NK-92 (cell line): Measurements from ENCODE around the gene SLAIN2.

Source experiments
- DNase-seq: peaks from one replicate; lab custom pipeline; 2025; ENCODE audit not compliant: unreplicated experiment; lab: John Stamatoyannopoulos, UW

The SLAIN2 gene

DNA sequence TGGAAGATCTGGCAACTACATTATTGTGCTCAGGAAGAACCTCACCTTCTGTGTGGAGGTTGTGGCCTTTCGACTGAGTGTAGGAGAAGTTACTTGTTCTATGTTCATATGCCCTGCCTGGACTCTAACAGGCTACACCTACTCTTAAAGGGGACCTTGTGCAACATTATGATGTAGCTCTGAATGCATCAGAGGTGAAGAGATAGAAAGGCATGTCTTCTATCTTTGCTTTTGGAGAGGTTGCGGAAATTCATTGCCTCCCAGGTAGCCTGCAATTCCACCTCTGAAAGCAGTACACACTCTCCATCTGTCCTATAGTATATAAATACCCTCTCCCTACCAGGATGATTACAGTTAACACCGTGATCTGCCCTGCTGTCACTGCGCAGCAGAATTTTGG lies 7.1 kb upstream of the SLAIN2 start:
- no peak for DNase-seq

DNA sequence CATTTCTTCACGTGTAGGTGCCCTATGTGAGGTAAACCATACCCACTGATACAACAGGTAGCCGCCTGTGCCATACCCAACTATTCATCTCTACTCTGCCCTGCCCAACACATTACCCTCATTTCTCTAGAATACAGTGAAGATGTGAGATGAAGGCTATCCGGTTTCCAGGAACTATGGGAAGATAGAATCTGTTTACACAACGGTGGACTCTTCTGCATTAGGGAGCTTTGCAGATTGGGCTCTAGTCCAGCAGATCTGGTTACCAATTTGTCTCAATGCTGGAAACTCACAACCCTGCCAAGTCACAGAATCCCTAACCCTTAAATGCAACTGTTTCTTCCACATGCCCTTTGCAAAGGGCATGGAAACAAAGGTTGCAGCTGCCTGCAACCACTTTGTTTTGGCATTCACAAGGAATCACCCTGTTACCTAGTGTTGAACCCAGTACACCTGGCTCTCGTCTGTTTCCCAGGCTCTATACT lies 6.4 kb upstream of the SLAIN2 start:
- DNase-seq: no peak

DNA sequence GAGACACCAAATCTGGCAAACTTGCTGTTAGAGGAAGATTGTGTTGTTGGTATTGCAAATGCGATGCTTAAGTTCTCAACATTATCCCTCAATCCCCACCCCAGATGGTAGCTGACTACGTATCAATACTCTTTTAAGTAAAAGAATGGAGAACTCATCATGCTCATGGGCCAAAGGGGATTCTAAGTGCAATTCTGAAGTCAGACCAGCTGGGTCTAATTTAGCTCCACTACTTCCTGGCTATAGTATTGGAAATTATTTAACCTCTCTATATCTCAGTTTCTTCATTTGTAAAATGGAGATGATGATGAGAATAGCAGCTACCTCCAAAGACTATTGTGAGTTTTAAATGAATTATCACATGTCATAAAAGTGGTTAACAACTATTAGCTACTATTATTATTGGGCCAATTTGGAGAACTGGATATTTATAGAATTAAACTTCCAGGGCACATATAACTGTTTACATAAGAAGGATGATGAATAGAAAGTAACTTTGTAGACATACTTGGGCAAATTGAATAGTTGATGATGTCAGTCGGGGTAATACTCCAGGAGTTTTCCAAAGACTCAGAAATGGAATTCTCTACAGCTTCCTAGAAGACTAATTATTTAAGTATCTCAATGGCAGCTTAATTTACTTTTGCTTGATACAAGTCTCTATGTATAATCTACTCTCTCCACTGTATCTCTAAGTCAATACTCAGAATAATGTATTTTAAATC lies 5.0 kb upstream of the SLAIN2 start:
- DNase-seq: no peak

DNA sequence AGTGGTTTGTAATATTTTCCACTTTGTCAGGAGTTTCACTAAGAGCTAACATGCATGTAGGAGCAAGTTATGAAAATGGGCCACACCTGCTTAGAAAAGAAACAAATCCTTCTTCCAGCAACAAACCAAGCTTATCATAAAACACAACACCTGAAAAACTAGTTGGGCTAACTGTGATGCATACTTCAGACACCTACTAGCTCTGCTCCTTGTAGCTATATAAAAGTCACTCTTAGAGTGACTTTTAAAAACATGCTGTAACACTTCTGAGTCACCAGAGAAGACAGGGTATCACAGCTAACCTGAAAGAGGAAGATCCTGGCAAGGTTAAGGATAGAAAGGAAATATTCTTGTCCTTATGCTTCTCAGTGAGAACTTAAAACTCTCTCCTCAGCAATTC lies 3.6 kb upstream of the SLAIN2 start:
- DNase-seq: no peak

- DNase-seq: no peak
Observed at GRCh38 chr4:48339642-48340041, 1.7 kb upstream of the SLAIN2 start.

GRCh38 chr4:48340276-48340964 lies 909 bp upstream of the SLAIN2 start:
- DNase-seq: no peak

DNA sequence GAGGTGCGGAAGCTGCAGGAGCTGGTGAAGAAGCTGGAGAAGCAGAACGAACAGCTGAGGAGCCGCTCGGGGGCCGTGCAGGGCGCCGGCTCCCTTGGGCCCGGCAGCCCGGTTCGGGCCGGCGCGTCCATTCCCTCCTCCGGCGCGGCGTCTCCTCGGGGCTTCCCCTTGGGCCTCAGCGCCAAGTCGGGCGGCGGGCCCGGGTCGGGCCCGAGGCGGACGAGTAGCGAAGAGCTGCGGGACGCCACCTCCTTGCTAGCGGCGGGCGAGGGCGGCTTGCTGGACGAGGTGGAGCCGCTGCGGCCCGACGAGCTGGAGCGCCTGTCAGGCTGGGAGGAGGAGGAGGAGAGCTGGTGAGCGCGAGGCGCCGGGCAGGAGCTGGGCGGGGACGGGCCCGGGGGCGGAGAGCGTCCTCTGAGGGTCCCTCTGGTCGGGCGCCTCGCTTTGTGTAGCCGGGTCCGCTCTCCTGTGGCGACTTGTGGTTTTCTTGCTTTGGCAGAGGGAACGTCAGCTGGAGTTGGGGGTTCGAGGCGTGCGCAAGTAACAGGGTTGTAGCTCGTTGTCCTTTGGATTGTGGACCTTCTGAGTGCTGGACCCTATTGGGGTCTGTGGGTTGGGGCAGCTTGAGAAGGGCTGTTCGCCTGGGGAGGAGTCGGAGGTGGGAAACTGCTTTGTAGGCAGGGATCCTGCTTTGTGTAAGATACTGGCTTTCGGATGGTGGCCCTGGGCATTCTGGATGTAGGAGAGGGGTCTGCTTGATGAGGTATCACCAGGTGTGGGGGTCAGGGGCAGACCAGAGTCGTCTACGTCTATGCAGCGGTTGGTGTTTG lies 662 bp downstream of the SLAIN2 start:
- DNase-seq: no peak

GRCh38 chr4:48342606-48342880 lies 1.2 kb downstream of the SLAIN2 start:
- no peak for DNase-seq

GRCh38 chr4:48343035-48343434 lies 1.7 kb downstream of the SLAIN2 start:
- DNase-seq: no peak

GRCh38 chr4:48343551-48343950 lies 2.2 kb downstream of the SLAIN2 start:
- DNase-seq: no peak

GRCh38 chr4:48345542-48345941 lies 4.2 kb downstream of the SLAIN2 start:
- no peak for DNase-seq

DNA sequence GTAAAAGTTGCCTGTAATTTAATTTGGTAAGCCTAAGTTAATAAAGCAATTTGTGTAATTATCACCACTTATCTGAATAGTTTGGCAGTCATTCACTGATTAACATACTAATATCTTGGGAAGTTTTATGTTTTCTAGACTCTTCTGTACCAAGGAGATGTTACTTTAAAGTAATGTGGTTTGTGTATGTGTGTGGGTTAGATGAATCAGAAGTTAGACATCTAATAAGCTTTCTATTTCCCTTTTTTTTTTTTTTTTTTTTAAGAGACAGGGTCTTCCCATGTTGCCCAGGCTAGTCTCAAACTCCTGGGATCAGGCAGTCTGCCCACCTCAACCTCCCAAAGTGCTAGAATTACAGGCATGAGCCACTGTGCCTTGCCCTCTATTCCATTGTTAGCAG lies 5.3 kb downstream of the SLAIN2 start:
- DNase-seq: no peak

DNA sequence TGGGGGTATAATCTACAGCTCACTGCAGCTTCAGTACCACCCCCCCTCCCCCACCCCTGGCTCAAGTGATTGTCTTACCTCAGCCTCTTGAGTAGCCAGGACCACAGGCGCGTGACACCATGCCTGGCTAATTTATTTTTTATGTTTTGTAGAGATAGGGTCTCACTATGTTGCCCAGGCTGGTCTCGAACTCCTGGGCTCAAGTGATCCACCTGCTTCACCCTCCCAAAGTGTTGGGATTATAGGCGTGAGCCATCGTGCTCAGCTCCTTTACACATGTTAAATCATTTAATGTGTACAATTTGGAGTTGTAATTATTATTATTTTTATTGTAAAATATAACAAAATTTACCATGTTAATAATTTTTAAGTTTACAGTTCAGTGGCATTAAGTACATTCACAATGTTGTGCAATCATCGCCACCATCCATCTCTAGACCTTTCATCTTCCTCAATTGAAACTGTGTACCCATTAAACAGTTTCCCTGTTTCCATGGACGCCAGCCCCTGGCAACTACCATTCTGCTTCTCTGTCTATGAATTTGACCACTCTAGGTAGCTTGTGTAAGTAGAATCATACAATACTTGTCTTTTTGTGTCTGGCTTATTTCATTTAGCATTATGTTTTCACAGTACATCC lies 6.1 kb downstream of the SLAIN2 start:
- DNase-seq: no peak

- no peak for DNase-seq
Observed at GRCh38 chr4:48350871-48351270, 9.5 kb downstream of the SLAIN2 start.

DNA sequence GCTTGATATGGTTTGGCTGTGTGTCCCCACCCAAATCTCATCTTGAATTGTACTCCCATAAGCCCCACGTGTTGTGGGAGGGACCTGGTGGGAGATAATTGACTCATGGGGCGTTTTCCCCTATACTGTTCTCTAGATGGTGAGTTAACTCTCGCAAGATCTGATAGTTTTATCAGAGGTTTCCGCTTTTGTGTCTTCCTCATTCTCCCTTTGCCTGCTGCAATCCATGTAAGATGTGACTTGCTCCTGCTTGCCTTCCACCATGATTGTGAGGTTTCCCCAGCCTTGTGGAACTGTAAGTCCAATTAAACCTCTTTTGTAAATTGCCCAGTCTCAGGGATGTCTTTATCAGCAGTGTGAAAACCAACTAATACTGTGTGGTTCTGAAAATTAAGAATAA lies 11.5 kb downstream of the SLAIN2 start:
- no peak for DNase-seq

DNA sequence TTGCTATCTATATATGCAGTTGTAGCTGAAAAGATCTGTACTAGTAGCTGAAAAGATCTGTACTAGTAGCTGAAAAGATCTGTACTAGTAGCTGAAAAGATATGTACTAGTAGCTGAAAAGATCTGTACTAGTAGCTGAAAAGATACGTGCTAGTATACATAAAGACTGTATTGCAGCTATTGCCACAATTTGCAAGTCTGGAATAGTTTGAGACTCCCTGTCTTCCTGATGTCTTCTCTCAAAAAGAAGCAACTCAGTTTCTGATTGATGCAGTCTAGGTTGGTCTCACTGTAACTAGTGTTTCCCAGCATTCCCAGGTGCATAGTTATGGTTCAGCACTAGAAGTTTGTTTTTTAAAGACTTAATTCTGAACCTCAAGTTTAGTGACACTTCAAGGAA lies 15.0 kb downstream of the SLAIN2 start:
- no peak for DNase-seq

- no peak for DNase-seq
Observed at GRCh38 chr4:48360285-48361011, 19.1 kb downstream of the SLAIN2 start.

DNA sequence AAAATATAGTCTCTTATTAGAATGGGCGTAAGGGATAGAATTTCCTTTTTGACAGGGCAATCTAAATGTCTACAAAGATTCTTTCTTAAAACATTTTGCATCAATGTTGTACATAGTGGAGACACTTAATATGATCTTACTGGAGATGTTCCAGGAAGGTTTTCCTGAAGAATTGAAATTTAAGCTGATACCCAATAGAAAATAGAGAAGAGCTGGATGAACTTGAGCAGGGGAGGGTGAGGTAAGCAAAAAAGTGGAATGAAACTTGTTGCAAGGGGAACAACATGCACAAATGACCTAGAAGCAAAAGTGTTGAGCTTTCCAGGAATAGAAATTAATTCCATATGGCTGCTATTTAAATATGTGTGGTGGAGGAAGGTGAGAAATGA lies 19.7 kb downstream of the SLAIN2 start:
- DNase-seq: no peak

DNA sequence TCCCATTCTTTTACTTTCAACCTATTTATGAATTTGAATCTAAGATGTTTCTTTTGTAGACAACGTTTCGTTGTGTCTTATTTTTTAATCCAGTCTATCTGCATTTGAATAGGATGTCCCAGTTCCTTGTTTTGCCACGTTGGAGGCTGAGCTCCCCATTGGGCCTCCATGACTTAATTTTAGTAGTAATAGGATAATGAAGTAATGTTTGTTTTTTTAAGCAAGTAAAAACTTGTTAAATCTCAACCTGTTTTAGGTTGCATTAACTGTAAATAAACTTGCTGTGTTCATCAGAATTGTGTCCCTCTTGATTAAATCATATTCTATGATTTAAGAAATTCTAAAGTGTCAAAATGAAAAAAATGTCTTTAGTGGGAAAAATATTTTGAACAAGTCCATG lies 25.3 kb downstream of the SLAIN2 start:
- no peak for DNase-seq

DNA sequence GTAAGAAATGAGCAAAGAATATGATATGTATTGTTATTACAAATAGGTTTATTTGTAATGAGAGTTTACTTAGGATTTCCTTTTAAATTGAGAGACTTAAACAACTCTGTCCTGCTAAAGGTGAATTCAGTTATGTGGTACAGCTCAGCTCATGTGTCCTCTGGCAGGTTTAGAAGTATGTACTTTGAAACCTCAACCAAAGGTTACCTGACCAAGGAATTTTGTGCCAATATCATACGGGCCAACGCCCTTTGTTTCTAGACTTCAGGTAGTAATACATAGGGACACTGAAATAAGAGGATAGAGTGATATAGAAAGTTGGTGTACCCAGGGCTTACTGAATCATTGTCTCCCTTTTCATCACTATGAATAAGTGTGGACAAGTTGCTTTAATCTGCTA lies 25.7 kb downstream of the SLAIN2 start:
- no peak for DNase-seq

GRCh38 chr4:48368389-48368788 lies 27.1 kb downstream of the SLAIN2 start:
- DNase-seq: no peak
